HG03135 (cell line): ENCODE results near the gene ACSM3.

ENCODE experiments used
- ATAC-seq: cut with Tn5 transposase; IDR thresholded peaks from one replicate; pipeline ENCODE4 v1.9.1; 2021; ENCODE audit warnings: mild to moderate bottlenecking, moderate library complexity; ENCODE audit not compliant: unreplicated experiment

ACSM3 gene

GRCh38 chr16:20805684-20806167 lies 41.9 kb downstream of the ACSM3 start:
- peak; percentile 25 for ATAC-seq

GRCh38 chr16:20806168-20807050 lies 42.6 kb downstream of the ACSM3 start, which contains the start of the genes ERI2 and REXO5:
Gene ERI2 (minus strand): TSS chr16:20806472. CDS start chr16:20806430, 42 bp downstream.
Gene REXO5 (plus strand): TSS chr16:20806527. CDS start chr16:20806954, 427 bp downstream.
- ATAC-seq = peak; percentile 76

- ATAC-seq = no peak
Measured at GRCh38 chr16:20807862-20808261, 44.0 kb downstream of the ACSM3 start.

GRCh38 chr16:20811889-20812439 lies 48.1 kb downstream of the ACSM3 start:
- ATAC-seq = no peak

GRCh38 chr16:20812510-20812909 lies 48.7 kb downstream of the ACSM3 start:
- no peak for ATAC-seq

- ATAC-seq = no peak
Measured at GRCh38 chr16:20814784-20815183, 51.0 kb downstream of the ACSM3 start.

GRCh38 chr16:20818929-20819585 lies 55.2 kb downstream of the ACSM3 start:
- ATAC-seq = no peak

GRCh38 chr16:20821682-20822081 lies 57.9 kb downstream of the ACSM3 start:
- no peak for ATAC-seq

- no peak for ATAC-seq
Measured at GRCh38 chr16:20822521-20823325, 58.9 kb downstream of the ACSM3 start.

- ATAC-seq = no peak
Measured at GRCh38 chr16:20826039-20826566, 62.3 kb downstream of the ACSM3 start.

- ATAC-seq = no peak
Measured at GRCh38 chr16:20829536-20829935, 65.7 kb downstream of the ACSM3 start.

GRCh38 chr16:20830372-20830771 lies 66.6 kb downstream of the ACSM3 start:
- no peak for ATAC-seq

- ATAC-seq = no peak
Measured at GRCh38 chr16:20833086-20833485, 69.3 kb downstream of the ACSM3 start.

- ATAC-seq = no peak
Measured at GRCh38 chr16:20838240-20838639, 74.4 kb downstream of the ACSM3 start.

- no peak for ATAC-seq
Measured at GRCh38 chr16:20839504-20839903, 75.7 kb downstream of the ACSM3 start.

- ATAC-seq = no peak
Measured at GRCh38 chr16:20844054-20844453, 80.2 kb downstream of the ACSM3 start.

- ATAC-seq = no peak
Measured at GRCh38 chr16:20844588-20844987, 80.8 kb downstream of the ACSM3 start.

GRCh38 chr16:20846030-20846429 lies 82.2 kb downstream of the ACSM3 start:
- no peak for ATAC-seq

GRCh38 chr16:20846551-20846950 lies 82.7 kb downstream of the ACSM3 start:
- ATAC-seq = no peak
